Stomach smooth muscle (tissue), 2 donors: Measurements from ENCODE around the gene TULP1.
A peak's percentile ranks its signal among the peaks of the same experiment; 100 is the strongest.

Experiments used
- H3K27ac ChIP-seq: one replicate; pipeline ENCODE4 v1.7.0; 2013; ENCODE audit warnings: mild to moderate bottlenecking, low read length, inconsistent platforms
- H3K27me3 ChIP-seq, 2 donors: one replicate each; pipeline ENCODE4 v1.7.0; 2013; ENCODE audit warnings: low read length in 2 of 2; ENCODE audit not compliant: insufficient read depth in 2 of 2, control insufficient read depth in 1 of 2
- H3K36me3 ChIP-seq, 2 donors: one replicate each; pipeline ENCODE4 v1.7.0; 2013; ENCODE audit warnings: low read length in 2 of 2; ENCODE audit not compliant: control insufficient read depth in 2 of 2, insufficient read depth in 2 of 2
- H3K4me1 ChIP-seq: one replicate; pipeline ENCODE4 v1.7.0; 2013; ENCODE audit warnings: low read length; ENCODE audit not compliant: control insufficient read depth, insufficient read depth
- H3K4me3 ChIP-seq, 2 donors: one replicate each; pipeline ENCODE4 v1.7.0; 2013; ENCODE audit warnings: low read length in 2 of 2
- H3K9ac ChIP-seq, 2 donors: one replicate each; pipeline ENCODE4 v1.7.0; 2013; ENCODE audit warnings: low read length in 2 of 2, mild to moderate bottlenecking in 1 of 2
- H3K9me3 ChIP-seq, 2 donors: one replicate each; pipeline ENCODE4 v1.7.0; 2013; ENCODE audit warnings: low read length in 2 of 2; ENCODE audit not compliant: control insufficient read depth in 2 of 2
- donor health status: healthy.
- donor health status: Pancreatic carcinoma.

TULP1 gene

DNA sequence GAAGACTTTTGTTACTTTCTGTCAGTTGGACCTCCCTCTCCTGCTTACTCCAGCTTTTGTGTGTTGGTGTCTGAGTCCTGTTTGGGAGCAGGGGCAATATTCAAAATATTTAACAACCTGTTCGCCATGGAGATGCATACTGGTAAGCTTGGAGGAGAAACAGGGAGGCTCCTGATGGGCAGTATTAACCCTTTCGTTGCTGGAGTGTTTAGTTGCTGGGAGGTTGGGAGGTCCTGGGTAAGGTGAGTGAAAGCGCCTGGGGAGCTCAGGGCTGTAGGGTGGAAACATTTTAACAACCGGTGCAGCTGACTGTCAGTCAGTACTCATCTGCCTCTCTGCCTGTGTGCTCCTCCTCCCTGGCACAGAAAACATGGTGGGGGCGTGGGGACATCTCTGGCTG lies 4.2 kb downstream of the TULP1 start:
- peaks cover 50 to 65% of the 10 kb centered on the region in 2 donors for H3K27me3 ChIP-seq

DNA sequence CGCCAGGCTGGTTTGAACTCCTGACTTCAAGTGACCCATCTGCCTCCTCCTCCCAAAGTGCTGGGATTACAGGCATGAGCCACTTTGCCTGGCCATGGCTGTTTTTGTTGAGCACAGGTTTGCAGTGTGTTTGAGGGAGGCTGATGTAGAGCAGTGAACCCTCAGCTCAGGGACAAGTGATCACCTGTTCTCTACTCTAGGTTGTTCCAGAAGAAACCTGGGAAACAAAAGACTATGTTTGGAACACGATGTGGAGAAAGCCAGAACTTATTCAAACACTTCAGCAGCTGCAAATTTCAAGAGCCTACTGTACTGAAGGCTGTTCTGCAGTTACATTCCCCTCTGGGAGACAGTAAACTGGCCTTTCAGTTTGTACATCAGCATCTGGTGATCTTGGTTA lies 4.7 kb downstream of the TULP1 start:
- Histone ChIP-seq H3K36me3 (no peaks in the 10 kb centered on the region), H3K9ac (no peak overlapping the region), H3K27ac (no peak overlapping the region), H3K9me3 (no peaks in the 10 kb centered on the region), H3K4me1 (peaks cover 11% of the 10 kb centered on the region), H3K27me3 (peaks cover 50 to 66% of the 10 kb centered on the region in 2 donors), H3K4me3 (no peak overlapping the region)

More for the DNA sequence above, 4.2 kb downstream of the TULP1 start:
- Histone ChIP-seq H3K36me3 (no peaks in the 10 kb centered on the region), H3K9me3 (no peaks in the 10 kb centered on the region), H3K4me1 (peaks cover 11% of the 10 kb centered on the region), H3K27ac (no peak overlapping the region), H3K4me3 (no peak overlapping the region), H3K9ac (no peak overlapping the region)

DNA sequence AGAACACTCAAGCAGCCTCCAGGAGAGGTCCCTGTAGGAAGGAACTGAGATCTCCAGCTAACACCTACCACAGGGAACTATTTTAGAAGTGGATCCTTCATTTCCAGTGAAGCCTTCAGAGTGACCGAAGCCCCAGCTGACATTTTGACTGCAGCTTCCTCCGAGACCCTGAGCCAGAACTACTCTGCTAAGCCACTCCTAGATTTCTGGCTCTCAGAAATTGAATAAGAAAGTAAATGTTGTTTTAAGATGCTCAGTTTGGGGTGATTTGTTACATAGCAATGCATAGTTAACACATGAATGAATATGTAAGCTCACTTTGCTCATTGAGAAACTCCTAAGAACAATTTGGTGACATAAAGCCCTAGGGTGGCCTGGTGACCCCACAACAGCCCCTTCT lies 5.5 kb downstream of the TULP1 start:
- Histone ChIP-seq H3K9ac (no peak overlapping the region), H3K36me3 (no peaks in the 10 kb centered on the region), H3K27me3 (peaks cover 48 to 63% of the 10 kb centered on the region in 2 donors), H3K4me3 (no peak overlapping the region), H3K9me3 (no peaks in the 10 kb centered on the region), H3K4me1 (peaks cover 11% of the 10 kb centered on the region), H3K27ac (no peak overlapping the region)

DNA sequence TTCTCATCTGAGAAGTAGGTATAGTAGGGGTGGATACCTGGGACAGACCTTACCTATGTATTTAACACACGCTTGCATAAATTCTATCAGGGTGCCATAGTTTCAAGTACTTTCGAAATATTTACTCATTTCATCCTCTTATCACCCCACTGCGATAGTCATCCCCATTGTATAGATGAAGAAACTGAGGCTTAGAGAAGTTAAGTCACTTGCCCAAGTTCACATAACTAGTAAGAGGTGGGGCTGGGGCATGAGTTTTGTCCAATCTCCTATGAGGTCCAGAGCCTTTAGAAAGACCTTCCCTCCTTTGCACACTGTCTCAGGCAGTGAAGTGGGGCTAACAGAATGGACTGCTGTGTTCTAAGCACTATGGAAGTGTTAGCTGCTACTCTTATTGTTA lies 6.2 kb downstream of the TULP1 start:
- Histone ChIP-seq H3K4me1 (peaks cover 6% of the 10 kb centered on the region), H3K27me3 (peaks cover 44 to 59% of the 10 kb centered on the region in 2 donors), H3K36me3 (no peaks in the 10 kb centered on the region), H3K9me3 (no peaks in the 10 kb centered on the region), H3K4me3 (no peak overlapping the region), H3K9ac (no peak overlapping the region), H3K27ac (no peak overlapping the region)

DNA sequence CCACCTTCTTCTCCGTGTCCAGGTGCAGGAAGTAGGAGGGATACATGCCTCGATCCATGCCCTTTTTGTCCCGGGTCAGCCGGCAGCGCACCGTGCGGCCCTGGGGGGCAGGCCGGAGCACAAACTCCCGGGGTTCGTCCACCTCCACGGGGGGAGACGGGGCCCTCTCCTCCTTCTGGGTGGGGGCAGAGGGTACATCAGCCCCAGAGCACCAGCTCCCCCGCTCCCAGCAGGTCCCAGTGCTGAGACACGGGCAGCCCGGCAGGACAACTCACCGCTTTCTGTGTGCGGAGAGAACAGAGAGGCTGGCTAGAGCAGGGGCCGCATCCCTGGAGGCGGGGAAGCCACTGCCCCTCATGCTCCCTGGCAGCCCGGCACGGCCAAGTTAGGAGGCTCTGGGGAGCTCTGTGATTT lies 6.7 kb downstream of the TULP1 start:
- Histone ChIP-seq H3K27ac (no peak overlapping the region), H3K36me3 (no peaks in the 10 kb centered on the region), H3K9ac (no peak overlapping the region), H3K4me3 (no peak overlapping the region), H3K9me3 (no peaks in the 10 kb centered on the region), H3K27me3 (peaks cover 39 to 54% of the 10 kb centered on the region in 2 donors), H3K4me1 (peaks cover 3% of the 10 kb centered on the region)

GRCh38 chr6:35503534-35503933 lies 9.2 kb downstream of the TULP1 start:
- Histone ChIP-seq H3K4me1 (peaks cover 3% of the 10 kb centered on the region), H3K9ac (no peak overlapping the region), H3K4me3 (no peak overlapping the region), H3K27me3 (peaks cover 28 to 33% of the 10 kb centered on the region in 2 donors), H3K36me3 (no peaks in the 10 kb centered on the region), H3K9me3 (no peaks in the 10 kb centered on the region), H3K27ac (no peak overlapping the region)

- H3K27ac ChIP-seq, result no peak overlapping the region
- H3K36me3 ChIP-seq, result no peaks in the 10 kb centered on the region
- H3K9ac ChIP-seq, result no peak overlapping the region
- peaks cover 19 to 26% of the 10 kb centered on the region in 2 donors for H3K27me3 ChIP-seq
- H3K4me1 ChIP-seq, result peaks cover 15% of the 10 kb centered on the region
- H3K9me3 ChIP-seq, result no peaks in the 10 kb centered on the region
- no peak overlapping the region for H3K4me3 ChIP-seq
Observed at GRCh38 chr6:35501784-35502183, 10.9 kb downstream of the TULP1 start.

GRCh38 chr6:35500782-35501181 lies 11.9 kb downstream of the TULP1 start:
- no peaks in the 10 kb centered on the region for H3K36me3 ChIP-seq
- H3K27me3 ChIP-seq, result peaks cover 12 to 17% of the 10 kb centered on the region in 2 donors
- no peak overlapping the region for H3K9ac ChIP-seq
- no peak overlapping the region for H3K4me3 ChIP-seq
- no peaks in the 10 kb centered on the region for H3K9me3 ChIP-seq
- H3K4me1 ChIP-seq, result peaks cover 15% of the 10 kb centered on the region
- no peak overlapping the region for H3K27ac ChIP-seq

DNA sequence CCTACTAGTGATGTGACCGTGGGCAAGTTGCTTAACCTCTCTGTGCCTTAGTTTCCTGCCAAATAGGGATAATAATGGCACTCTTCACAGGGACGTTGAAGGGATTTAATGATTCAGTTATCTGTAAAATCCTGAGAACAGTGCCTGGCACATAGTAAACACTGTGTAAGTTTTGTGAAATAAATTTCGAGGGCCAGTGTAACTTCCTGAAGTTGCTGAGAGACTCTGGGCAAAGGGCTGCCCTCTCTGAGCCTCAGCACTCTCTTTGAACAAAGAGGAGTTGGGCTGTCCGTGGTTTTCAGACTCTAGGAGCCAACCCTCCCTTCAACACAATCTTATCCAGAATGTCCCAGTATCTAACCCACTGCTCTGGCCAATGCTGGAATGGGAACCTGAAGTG lies 13.3 kb downstream of the TULP1 start:
- H3K9me3 ChIP-seq, result no peaks in the 10 kb centered on the region
- no peak overlapping the region for H3K27ac ChIP-seq
- peaks cover 30% of the 10 kb centered on the region for H3K4me1 ChIP-seq
- H3K27me3 ChIP-seq, result peaks cover 8 to 10% of the 10 kb centered on the region in 2 donors
- no peak overlapping the region for H3K4me3 ChIP-seq
- no peaks in the 10 kb centered on the region for H3K36me3 ChIP-seq
- no peak overlapping the region for H3K9ac ChIP-seq

DNA sequence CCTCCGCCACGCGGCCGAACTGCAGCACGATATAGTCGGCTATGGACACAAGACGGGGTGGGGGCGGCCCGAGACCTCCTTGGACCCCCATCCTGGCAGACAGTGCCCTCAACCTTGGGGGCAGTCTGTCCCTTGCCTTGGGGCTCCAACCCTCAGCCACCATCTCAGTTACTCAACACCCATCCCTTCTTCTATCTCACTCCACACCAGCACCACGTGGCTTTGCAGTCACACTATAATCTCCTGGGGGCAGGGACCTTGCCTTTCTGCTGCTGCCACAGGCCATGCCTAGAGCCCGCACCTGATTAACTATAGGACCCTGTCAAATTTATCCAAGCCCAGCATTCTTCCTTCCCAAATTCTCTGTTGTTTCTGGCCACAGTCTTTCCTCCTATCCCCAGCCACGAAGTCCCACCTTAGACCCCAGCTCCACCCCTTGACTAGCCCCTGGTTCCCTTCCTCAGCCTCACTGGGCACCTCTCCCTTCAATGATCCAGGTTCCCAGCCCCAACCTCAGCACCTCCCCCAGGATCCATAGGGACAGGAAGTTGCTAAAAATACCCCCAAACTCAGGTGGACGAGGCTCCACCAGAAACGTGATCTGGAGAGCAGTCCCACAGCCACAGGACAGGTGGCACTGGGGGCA lies 14.2 kb downstream of the TULP1 start:
- H3K27me3 ChIP-seq, result peaks cover 4% of the 10 kb centered on the region in 2 donors
- H3K4me3 ChIP-seq, result peak overlapping the region; percentile 58 to 76
- peaks cover 38% of the 10 kb centered on the region for H3K4me1 ChIP-seq
- peak overlapping the region; percentile 13 to 90 for H3K9ac ChIP-seq
- no peaks in the 10 kb centered on the region for H3K9me3 ChIP-seq
- H3K36me3 ChIP-seq, result peaks cover 0 to 3% of the 10 kb centered on the region in 2 donors
- H3K27ac ChIP-seq, result peak overlapping the region; percentile 95
